ENCODE measurements around the gene ATG14. TPM values are rescaled to one million over a fixed set of nuclear protein-coding genes. Genes with fewer than 3 reads are reported as not detected.

The ATG14 gene
- total and polyA plus RNA-seq, 2 of the 13 experiments (the other 11 are each of a cell fraction or from before 2014, with no cell fraction given): 7.2 to 9.1 TPM

DNA sequence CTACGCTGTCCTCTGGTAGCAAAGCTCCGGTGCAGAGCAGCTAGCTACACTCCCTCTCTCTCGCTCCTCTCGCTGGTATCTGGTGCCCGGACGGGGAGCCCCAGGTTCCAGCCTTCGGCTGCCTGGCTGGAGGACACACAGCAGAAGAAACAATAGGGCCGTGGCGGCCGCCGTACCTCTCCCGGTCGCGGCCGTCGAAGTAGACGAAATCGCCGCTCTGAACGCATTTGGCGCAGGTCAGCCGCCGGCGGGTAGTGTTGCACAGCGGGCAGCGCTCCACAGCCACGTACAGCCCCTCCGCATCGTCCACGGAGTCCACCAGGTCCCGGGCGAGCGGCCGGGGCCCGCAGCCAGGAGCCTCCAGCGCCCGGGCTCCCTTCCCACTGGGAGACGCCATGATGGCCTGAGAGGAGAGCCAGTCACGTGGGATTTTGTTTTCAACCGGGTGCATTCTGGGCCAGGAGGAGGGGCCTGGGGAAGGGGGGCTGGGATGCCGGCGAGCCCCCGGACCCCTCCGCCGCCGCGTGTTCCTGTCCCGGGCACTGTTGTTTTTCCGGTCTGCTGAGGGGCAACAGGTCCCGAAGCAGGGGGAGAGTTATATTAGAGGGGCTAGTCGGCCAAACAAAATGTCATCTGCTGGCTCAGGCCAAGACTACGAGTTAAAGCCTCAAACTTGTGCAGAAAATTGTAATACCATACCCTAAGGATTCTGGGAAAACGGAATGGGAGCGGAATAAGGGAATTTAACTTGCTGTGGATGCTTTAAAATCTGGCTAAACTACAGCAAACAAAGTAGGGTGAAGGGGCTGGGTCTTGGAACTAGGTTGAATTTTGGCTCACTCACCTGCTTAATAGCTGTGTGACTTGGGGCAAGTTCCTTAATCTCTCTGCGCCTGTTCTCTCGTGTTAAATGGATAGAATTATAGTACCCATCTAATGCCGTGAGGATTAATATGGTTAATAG is at the start of gene ATG14 (continued):
- TF ChIP-seq, protein P1, sequence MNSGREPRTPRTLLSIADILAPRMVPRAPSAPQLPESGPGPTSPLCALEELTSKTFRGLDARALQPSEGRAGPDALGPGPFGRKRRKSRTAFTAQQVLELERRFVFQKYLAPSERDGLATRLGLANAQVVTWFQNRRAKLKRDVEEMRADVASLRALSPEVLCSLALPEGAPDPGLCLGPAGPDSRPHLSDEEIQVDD (CRISPR knock-in tag; IDR thresholded peaks at IDR 0.05; ENCODE audit: borderline replicate concordance): no peak
- TF ChIP-seq ZFP1 (CRISPR knock-in tag; IDR thresholded peaks at IDR 0.05): 0 out of 2 replicates have a peak, but pooled peaks have one; percentile 26
- TF ChIP-seq SCMH1 (CRISPR knock-in tag; IDR thresholded peaks at IDR 0.05; ENCODE audit: borderline replicate concordance): no peak
- TF ChIP-seq, protein P2, sequence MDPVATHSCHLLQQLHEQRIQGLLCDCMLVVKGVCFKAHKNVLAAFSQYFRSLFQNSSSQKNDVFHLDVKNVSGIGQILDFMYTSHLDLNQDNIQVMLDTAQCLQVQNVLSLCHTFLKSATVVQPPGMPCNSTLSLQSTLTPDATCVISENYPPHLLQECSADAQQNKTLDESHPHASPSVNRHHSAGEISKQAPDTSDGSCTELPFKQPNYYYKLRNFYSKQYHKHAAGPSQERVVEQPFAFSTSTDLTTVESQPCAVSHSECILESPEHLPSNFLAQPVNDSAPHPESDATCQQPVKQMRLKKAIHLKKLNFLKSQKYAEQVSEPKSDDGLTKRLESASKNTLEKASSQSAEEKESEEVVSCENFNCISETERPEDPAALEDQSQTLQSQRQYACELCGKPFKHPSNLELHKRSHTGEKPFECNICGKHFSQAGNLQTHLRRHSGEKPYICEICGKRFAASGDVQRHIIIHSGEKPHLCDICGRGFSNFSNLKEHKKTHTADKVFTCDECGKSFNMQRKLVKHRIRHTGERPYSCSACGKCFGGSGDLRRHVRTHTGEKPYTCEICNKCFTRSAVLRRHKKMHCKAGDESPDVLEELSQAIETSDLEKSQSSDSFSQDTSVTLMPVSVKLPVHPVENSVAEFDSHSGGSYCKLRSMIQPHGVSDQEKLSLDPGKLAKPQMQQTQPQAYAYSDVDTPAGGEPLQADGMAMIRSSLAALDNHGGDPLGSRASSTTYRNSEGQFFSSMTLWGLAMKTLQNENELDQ (CRISPR knock-in tag; IDR thresholded peaks at IDR 0.05; ENCODE audit: borderline replicate concordance): no peak
- 0 out of 2 replicates have a peak, but pooled peaks have one; percentile 44 for TF ChIP-seq ZSCAN21 (CRISPR knock-in tag; IDR thresholded peaks at IDR 0.05; ENCODE audit: borderline replicate concordance)
- TF ChIP-seq ZBTB7A (CRISPR knock-in tag; IDR thresholded peaks at IDR 0.05): 0 out of 2 replicates have a peak, but pooled peaks have one; percentile 72
- peak; percentile 26 for TF ChIP-seq JARID2 (CRISPR knock-in tag; IDR thresholded peaks at IDR 0.05; ENCODE audit: insufficient replicate concordance)
- no peak for TF ChIP-seq ZNF780A (CRISPR knock-in tag; IDR thresholded peaks at IDR 0.05)
- peak; percentile 51; the same call in 1 of the 2 replicates for TF ChIP-seq RNF2 (conservative IDR thresholded peaks at IDR 0.05; ENCODE audit: low read depth)
- TF ChIP-seq, protein P3, sequence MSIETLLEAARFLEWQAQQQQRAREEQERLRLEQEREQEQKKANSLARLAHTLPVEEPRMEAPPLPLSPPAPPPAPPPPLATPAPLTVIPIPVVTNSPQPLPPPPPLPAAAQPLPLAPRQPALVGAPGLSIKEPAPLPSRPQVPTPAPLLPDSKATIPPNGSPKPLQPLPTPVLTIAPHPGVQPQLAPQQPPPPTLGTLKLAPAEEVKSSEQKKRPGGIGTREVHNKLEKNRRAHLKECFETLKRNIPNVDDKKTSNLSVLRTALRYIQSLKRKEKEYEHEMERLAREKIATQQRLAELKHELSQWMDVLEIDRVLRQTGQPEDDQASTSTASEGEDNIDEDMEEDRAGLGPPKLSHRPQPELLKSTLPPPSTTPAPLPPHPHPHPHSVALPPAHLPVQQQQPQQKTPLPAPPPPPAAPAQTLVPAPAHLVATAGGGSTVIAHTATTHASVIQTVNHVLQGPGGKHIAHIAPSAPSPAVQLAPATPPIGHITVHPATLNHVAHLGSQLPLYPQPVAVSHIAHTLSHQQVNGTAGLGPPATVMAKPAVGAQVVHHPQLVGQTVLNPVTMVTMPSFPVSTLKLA (IDR thresholded peaks at IDR 0.05): peak; percentile 51
- TF ChIP-seq ZFP90 (CRISPR knock-in tag; IDR thresholded peaks at IDR 0.05; ENCODE audit: borderline replicate concordance): peak; percentile 87; the same call in 1 of the 2 replicates
- 0 out of 2 replicates have a peak, but pooled peaks have one; percentile 60 for TF ChIP-seq ARNTL (CRISPR knock-in tag; IDR thresholded peaks at IDR 0.05)
- 0 out of 2 replicates have a peak, but pooled peaks have one; percentile 56 for TF ChIP-seq EEA1 (CRISPR knock-in tag; IDR thresholded peaks at IDR 0.05; ENCODE audit: borderline replicate concordance)
- no peak for TF ChIP-seq GFI1 (CRISPR knock-in tag; IDR thresholded peaks at IDR 0.05; ENCODE audit: borderline replicate concordance)
- peak; percentile 96 for TF ChIP-seq HNRNPLL (IDR thresholded peaks at IDR 0.05; ENCODE audit: low read depth, low read length, poor library complexity, severe bottlenecking)
- TF ChIP-seq KLF13 (CRISPR knock-in tag; IDR thresholded peaks at IDR 0.05): no peak
- TF ChIP-seq ARNT2 (CRISPR knock-in tag; IDR thresholded peaks at IDR 0.05; ENCODE audit: low read depth): peak; percentile 45; the same call in 1 of the 2 replicates
- TF ChIP-seq BORCS8-MEF2B (CRISPR knock-in tag; IDR thresholded peaks at IDR 0.05): peak; percentile 79
- TF ChIP-seq, protein P4, sequence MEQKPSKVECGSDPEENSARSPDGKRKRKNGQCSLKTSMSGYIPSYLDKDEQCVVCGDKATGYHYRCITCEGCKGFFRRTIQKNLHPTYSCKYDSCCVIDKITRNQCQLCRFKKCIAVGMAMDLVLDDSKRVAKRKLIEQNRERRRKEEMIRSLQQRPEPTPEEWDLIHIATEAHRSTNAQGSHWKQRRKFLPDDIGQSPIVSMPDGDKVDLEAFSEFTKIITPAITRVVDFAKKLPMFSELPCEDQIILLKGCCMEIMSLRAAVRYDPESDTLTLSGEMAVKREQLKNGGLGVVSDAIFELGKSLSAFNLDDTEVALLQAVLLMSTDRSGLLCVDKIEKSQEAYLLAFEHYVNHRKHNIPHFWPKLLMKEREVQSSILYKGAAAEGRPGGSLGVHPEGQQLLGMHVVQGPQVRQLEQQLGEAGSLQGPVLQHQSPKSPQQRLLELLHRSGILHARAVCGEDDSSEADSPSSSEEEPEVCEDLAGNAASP (CRISPR knock-in tag; IDR thresholded peaks at IDR 0.05; ENCODE audit: borderline replicate concordance): 0 out of 2 replicates have a peak, but pooled peaks have one; percentile 33

All from HepG2 (cell line).